GM12801 (cell line): Measurements from ENCODE around the gene G3BP1.

ENCODE experiments used
- CTCF ChIP-seq: IDR thresholded peaks from one replicate; pipeline ENCODE4 v1.5.1; 2011; ENCODE audit warnings: control low read depth; ENCODE audit not compliant: insufficient read length; ENCODE audit errors: extremely low read depth

Gene G3BP1

GRCh38 chr5:151855701-151856100, 83.9 kb downstream of the G3BP1 start:
- no peak for TF ChIP-seq CTCF

GRCh38 chr5:151856861-151857260, 85.1 kb downstream of the G3BP1 start:
- TF ChIP-seq CTCF = no peak
